ENCODE measurements around the gene IGF2BP3. TPM values are rescaled to one million over a fixed set of nuclear protein-coding genes. Genes with fewer than 3 reads are reported as not detected.

Gene IGF2BP3
- polyA plus RNA-seq, 1 donor (not counting 4 experiments of a cell fraction or from before 2014, with no cell fraction given) = 22.3 TPM

DNA sequence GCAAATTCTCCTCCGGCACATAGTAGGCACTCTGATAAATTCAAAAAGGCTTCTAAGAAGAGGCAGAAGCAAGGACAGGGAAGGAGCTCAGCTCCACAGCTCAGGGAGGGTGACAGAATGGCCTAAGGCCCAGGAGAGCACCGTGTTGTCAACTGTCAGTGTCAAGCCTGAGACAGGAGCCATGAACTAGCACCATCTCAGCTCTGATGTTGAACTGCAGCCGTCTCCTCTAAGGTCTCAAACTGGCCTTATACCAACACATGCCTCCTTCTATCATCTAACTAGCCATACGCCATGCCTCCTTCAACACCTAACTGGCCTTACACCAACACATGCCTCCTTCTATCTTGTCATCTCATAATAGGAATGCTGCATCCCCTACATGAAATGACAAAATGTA is 73.0 kb downstream of the IGF2BP3 start:
- H3K9me3 ChIP-seq (ENCODE audit: control insufficient read depth, low read depth, low read length) = no peaks in the 10 kb centered on the region
- no peaks in the 10 kb centered on the region for H3K9me1 ChIP-seq (ENCODE audit: control insufficient read depth, extremely low read depth, insufficient read depth, low read length)
- H3K4me3 ChIP-seq (ENCODE audit: control insufficient read depth in 2 of 3, extremely low read depth in 1 of 3, insufficient read depth in 2 of 3, low read depth in 1 of 3, low read length in 3 of 3) = no peak overlapping the region
- H3K9ac ChIP-seq (ENCODE audit: control insufficient read depth, extremely low read depth, insufficient read depth, low read length) = no peak overlapping the region
- no peaks in the 10 kb centered on the region for H3K27me3 ChIP-seq (ENCODE audit: control insufficient read depth, extremely low read depth, insufficient read depth, low read length)
- no peaks in the 10 kb centered on the region for H3K4me1 ChIP-seq (ENCODE audit: control insufficient read depth, extremely low read depth, insufficient read depth, low read length)
- no peak for TF ChIP-seq EZH2 (IDR thresholded peaks at IDR 0.05; ENCODE audit: low read length)
- TF ChIP-seq, protein P1, sequence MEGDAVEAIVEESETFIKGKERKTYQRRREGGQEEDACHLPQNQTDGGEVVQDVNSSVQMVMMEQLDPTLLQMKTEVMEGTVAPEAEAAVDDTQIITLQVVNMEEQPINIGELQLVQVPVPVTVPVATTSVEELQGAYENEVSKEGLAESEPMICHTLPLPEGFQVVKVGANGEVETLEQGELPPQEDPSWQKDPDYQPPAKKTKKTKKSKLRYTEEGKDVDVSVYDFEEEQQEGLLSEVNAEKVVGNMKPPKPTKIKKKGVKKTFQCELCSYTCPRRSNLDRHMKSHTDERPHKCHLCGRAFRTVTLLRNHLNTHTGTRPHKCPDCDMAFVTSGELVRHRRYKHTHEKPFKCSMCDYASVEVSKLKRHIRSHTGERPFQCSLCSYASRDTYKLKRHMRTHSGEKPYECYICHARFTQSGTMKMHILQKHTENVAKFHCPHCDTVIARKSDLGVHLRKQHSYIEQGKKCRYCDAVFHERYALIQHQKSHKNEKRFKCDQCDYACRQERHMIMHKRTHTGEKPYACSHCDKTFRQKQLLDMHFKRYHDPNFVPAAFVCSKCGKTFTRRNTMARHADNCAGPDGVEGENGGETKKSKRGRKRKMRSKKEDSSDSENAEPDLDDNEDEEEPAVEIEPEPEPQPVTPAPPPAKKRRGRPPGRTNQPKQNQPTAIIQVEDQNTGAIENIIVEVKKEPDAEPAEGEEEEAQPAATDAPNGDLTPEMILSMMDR (optimal IDR thresholded peaks at IDR 0.05 in 1 of 3, IDR thresholded peaks at IDR 0.05 in 1 of 3, conservative IDR thresholded peaks at IDR 0.05 in 1 of 3; ENCODE audit: extremely low read depth in 1 of 3, insufficient read depth in 2 of 3, low read length in 3 of 3) = no peak
- H2AFZ ChIP-seq (ENCODE audit: control insufficient read depth, low read length) = no peak overlapping the region
- dilution Hi-C loops (cut with MboI; ENCODE audit: extremely low pct_ligation_motif_present, low sequenced_read_pairs) = no loop called here
- H3K4me2 ChIP-seq (ENCODE audit: control insufficient read depth, extremely low read depth, insufficient read depth, low read depth, low read length) = no peak overlapping the region
- FAIRE-seq = no peak
- H3K27ac ChIP-seq (ENCODE audit: control insufficient read depth, insufficient read depth, low read length) = no peak overlapping the region
- DNase-seq (ENCODE audit: low read depth, low spot score) = no peak
- H3K79me2 ChIP-seq (ENCODE audit: control insufficient read depth, insufficient read depth, low read length) = no peaks in the 10 kb centered on the region
- no peaks in the 10 kb centered on the region for H4K20me1 ChIP-seq (ENCODE audit: control insufficient read depth, extremely low read depth, insufficient read depth, low read length)
- peaks cover 4 to 5% of the 10 kb centered on the region in 2 experiments for H3K36me3 ChIP-seq (ENCODE audit: control insufficient read depth in 2 of 2, extremely low read depth in 1 of 2, insufficient read depth in 2 of 2, low read length in 2 of 2)

DNA sequence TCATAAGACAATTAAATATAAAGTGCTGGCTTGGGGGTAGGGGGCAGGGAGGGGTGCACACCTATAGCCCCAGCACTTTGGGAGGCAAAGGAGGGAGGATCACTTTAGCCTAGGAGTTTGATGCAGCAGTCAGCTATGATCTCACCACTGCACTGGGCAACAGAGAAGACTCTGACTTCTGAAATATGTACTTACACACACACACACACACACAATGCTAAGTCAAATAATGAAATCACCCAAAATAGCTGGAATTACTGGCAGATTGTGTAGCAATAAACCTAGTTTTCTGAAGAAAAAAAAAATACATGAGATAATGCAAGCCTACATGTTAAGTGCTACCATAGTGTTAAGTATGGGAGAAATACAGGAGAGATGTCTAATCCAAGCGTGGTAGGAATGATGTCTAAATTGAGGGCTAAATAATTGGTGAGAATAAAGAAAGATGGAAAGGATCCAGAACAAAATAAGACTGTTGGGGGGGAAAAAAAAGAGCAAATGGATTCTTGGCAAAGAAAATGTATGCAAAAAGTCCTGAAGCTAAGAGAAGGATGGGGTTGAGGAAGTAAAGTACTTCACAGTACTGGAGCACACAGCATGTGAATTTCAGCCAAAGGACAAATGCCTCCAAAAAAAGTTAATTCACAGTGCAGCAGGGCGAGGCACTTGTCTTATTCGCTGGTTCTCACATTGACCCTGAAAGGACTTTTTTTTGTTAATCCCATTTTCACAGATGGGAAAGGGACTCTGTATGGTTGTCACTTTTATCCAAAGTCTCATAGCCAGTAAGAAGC is 73.9 kb downstream of the IGF2BP3 start:
- peaks cover 4 to 5% of the 10 kb centered on the region in 2 experiments for H3K36me3 ChIP-seq (ENCODE audit: control insufficient read depth in 2 of 2, extremely low read depth in 1 of 2, insufficient read depth in 2 of 2, low read length in 2 of 2)
- H3K27me3 ChIP-seq (ENCODE audit: control insufficient read depth, extremely low read depth, insufficient read depth, low read length) = no peaks in the 10 kb centered on the region
- no peak for TF ChIP-seq EZH2 (IDR thresholded peaks at IDR 0.05; ENCODE audit: low read length)
- TF ChIP-seq, protein P1 (optimal IDR thresholded peaks at IDR 0.05 in 1 of 3, IDR thresholded peaks at IDR 0.05 in 1 of 3, conservative IDR thresholded peaks at IDR 0.05 in 1 of 3; ENCODE audit: extremely low read depth in 1 of 3, insufficient read depth in 2 of 3, low read length in 3 of 3) = no peak
- H3K4me1 ChIP-seq (ENCODE audit: control insufficient read depth, extremely low read depth, insufficient read depth, low read length) = no peaks in the 10 kb centered on the region
- H3K4me3 ChIP-seq (ENCODE audit: control insufficient read depth in 2 of 3, extremely low read depth in 1 of 3, insufficient read depth in 2 of 3, low read depth in 1 of 3, low read length in 3 of 3) = no peak overlapping the region
- H3K4me2 ChIP-seq (ENCODE audit: control insufficient read depth, extremely low read depth, insufficient read depth, low read depth, low read length) = no peak overlapping the region
- no peaks in the 10 kb centered on the region for H4K20me1 ChIP-seq (ENCODE audit: control insufficient read depth, extremely low read depth, insufficient read depth, low read length)
- no peak overlapping the region for H2AFZ ChIP-seq (ENCODE audit: control insufficient read depth, low read length)
- no peak overlapping the region for H3K9ac ChIP-seq (ENCODE audit: control insufficient read depth, extremely low read depth, insufficient read depth, low read length)
- no peaks in the 10 kb centered on the region for H3K9me3 ChIP-seq (ENCODE audit: control insufficient read depth, low read depth, low read length)
- no peak for FAIRE-seq
- no peaks in the 10 kb centered on the region for H3K9me1 ChIP-seq (ENCODE audit: control insufficient read depth, extremely low read depth, insufficient read depth, low read length)
- no peak for DNase-seq (ENCODE audit: low read depth, low spot score)
- no peaks in the 10 kb centered on the region for H3K79me2 ChIP-seq (ENCODE audit: control insufficient read depth, insufficient read depth, low read length)
- no peak overlapping the region for H3K27ac ChIP-seq (ENCODE audit: control insufficient read depth, insufficient read depth, low read length)
- dilution Hi-C loops (cut with MboI; ENCODE audit: extremely low pct_ligation_motif_present, low sequenced_read_pairs) = no loop called here

All from keratinocyte (primary cell).